BLaER1 (cell line): Measurements from ENCODE around the gene PRUNE1.

Experiments
- H3K27ac ChIP-seq: shearing (Covaris generic); formaldehyde crosslinking; 2 replicates; pipeline ENCODE4 v1.8.1; 2022
- H3K27me3 ChIP-seq: shearing (Covaris generic); formaldehyde crosslinking; 2 replicates; pipeline ENCODE4 v1.8.1; 2022
- H3K36me3 ChIP-seq: shearing (Covaris generic); formaldehyde crosslinking; 2 replicates; pipeline ENCODE4 v1.8.1; 2022
- H3K4me1 ChIP-seq: shearing (Covaris generic); formaldehyde crosslinking; 2 replicates; pipeline ENCODE4 v1.8.1; 2022
- H3K4me2 ChIP-seq: shearing (Covaris generic); formaldehyde crosslinking; 2 replicates; pipeline ENCODE4 v1.8.1; 2022
- H3K4me3 ChIP-seq: shearing (Covaris generic); formaldehyde crosslinking; 2 replicates; pipeline ENCODE4 v1.8.1; 2022
- H3K9ac ChIP-seq: shearing (Covaris generic); formaldehyde crosslinking; 2 replicates; pipeline ENCODE4 v1.8.1; 2022
- H3K9me3 ChIP-seq: shearing (Covaris generic); formaldehyde crosslinking; 2 replicates; pipeline ENCODE4 v1.8.1; 2022
- H4K20me1 ChIP-seq: shearing (Covaris generic); formaldehyde crosslinking; 2 replicates; pipeline ENCODE4 v1.8.1; 2022
- Cebpa-rat ChIP-seq: shearing (Covaris generic); IDR thresholded peaks from 2 replicates; pipeline ENCODE4 v1.8.1; 2022

The PRUNE1 gene, protein sequence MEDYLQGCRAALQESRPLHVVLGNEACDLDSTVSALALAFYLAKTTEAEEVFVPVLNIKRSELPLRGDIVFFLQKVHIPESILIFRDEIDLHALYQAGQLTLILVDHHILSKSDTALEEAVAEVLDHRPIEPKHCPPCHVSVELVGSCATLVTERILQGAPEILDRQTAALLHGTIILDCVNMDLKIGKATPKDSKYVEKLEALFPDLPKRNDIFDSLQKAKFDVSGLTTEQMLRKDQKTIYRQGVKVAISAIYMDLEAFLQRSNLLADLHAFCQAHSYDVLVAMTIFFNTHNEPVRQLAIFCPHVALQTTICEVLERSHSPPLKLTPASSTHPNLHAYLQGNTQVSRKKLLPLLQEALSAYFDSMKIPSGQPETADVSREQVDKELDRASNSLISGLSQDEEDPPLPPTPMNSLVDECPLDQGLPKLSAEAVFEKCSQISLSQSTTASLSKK

DNA sequence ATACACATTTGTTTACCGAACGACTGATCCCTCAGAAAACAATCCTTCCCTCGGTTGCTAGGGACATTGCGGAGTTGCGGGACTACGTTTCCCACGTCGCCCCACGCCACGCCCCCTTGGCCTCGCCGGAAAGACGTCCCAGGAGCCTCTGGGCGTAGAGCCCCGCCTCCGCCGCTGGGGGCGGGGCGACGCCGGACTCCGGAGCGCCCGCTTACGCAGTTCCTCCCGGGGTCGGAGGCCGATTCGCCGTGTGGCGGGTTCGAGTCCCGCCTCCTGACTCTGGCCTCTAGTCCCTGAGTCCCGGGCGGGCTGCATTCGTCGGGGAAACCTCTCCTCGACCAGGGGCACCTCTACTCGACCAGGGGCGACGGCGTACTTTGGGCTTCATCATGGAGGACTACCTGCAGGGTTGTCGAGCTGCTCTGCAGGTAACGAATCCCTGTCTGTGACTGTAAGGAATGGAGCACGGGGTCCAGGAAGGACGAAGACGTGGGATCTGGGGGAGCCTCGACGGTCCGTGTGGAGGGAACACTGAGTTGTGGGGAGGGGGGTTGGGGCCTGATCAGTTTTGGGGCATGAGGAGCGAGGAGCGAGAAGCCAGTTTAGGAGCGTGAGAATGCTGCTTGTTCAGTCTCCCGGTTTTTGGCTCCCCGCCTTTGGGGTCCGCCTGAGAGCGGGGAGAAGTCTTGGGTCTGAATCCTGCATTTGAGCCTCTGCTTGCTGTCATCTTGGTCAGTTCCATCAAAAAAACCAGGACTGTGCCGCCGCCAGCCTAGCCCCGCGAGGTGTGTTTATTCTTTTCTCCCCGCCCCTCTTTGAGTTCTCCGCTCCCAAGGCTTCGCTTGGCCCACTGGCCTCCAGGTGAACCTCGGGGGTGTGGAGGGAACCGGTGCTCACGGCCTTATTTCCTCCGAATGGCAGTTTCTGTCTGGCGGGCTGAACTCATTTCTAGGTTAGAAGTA is at the start of gene PRUNE1:
PRUNE1 (plus strand) TSS at position 206 of the 962 bp plus-strand sequence; CDS start at position 390, 184 bp downstream.
- no peaks in the 10 kb centered on the region for H3K9me3 ChIP-seq
- no peaks in the 10 kb centered on the region for H3K27me3 ChIP-seq
- H3K27ac ChIP-seq, result peak within 1 kb of the TSS; percentile 75
- no peaks in the 10 kb centered on the region for H3K36me3 ChIP-seq
- peak within 1 kb of the TSS; percentile 84 for H3K9ac ChIP-seq
- no peak for TF ChIP-seq Cebpa-rat
- H3K4me2 ChIP-seq, result peak within 1 kb of the TSS; percentile 94
- peak within 1 kb of the TSS; percentile 76 for H3K4me3 ChIP-seq
- H3K4me1 ChIP-seq, result peaks cover 87% of the 10 kb centered on the region
- no peaks in the 10 kb centered on the region for H4K20me1 ChIP-seq

DNA sequence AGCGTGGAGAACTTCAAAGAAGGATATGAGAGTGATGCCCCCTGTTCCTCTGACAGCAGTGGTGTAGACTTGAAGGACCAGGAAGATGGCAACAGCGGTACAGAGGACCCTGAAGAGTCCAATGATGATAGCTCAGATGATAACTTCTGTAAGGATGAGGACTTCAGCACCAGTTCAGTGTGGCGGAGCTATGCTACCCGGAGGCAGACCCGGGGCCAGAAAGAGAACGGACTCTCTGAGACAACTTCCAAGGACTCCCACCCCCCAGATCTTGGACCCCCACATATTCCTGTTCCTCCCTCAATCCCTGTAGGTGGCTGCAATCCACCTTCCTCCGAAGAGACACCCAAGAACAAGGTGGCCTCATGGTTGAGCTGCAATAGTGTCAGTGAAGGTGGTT is 47.6 kb upstream of the PRUNE1 start:
- H3K4me2 ChIP-seq, result no peak overlapping the region
- no peak overlapping the region for H3K27ac ChIP-seq
- H3K4me1 ChIP-seq, result no peaks in the 10 kb centered on the region
- no peaks in the 10 kb centered on the region for H3K27me3 ChIP-seq
- H3K9me3 ChIP-seq, result no peaks in the 10 kb centered on the region
- H3K4me3 ChIP-seq, result no peak overlapping the region
- no peak for TF ChIP-seq Cebpa-rat
- peaks cover 100% of the 10 kb centered on the region for H3K36me3 ChIP-seq
- H4K20me1 ChIP-seq, result peaks cover 30% of the 10 kb centered on the region; the same call in 1 of the 2 replicates
- no peak overlapping the region for H3K9ac ChIP-seq

DNA sequence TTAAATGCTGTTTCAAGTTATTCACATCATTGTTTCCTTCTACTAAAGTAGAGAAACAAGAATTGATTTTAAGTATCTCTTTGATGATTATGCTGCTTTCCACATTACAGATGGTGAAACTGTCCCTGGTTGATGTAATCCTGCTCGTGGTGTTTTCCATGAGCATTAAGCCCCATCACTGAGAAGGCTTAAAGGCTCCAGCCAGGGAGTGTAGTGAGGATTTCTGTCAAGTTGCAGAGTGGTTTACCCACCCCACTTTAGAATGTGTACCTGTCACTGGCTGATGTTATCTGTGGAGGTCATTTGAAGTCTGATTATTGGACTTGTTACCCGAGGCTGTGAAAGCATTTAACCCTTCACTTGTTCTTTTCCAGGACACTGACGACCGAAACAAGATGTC is 46.5 kb upstream of the PRUNE1 start:
- no peak for TF ChIP-seq Cebpa-rat
- H3K27me3 ChIP-seq, result no peaks in the 10 kb centered on the region

DNA sequence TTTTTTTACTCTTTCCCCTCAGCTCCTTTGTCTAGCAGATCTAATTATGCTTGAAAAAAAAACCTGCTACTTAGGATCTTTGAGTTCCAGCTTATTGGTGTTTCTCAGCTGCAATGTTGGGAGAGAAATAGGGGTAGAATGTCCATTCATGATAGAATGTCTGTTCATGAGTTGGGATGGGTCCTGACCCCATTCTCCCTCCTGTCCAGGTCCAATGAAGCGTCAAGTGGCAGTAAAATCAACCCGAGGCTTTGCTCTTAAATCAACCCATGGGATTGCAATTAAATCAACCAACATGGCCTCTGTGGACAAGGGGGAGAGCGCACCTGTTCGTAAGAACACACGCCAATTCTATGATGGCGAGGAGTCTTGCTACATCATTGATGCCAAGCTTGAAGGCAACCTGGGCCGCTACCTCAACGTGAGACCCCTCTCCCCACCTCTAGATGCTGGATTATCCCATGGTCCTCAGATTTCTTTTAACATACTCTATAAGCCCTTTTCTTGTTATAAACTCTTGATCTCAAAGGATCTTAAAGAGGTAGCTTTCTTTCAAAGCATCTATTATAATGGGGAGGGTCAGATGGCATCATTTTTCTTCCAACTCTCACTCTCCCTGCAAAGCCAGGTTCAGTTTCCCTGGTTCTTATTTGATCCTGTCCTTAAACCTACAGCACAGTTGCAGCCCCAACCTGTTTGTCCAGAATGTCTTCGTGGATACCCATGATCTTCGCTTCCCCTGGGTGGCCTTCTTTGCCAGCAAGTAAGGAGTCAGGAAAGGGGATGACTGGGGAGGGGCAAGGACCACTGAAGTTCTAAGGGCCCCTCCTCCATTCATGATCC is 44.7 kb upstream of the PRUNE1 start:
- no peaks in the 10 kb centered on the region for H3K9me3 ChIP-seq
- no peaks in the 10 kb centered on the region for H3K4me1 ChIP-seq
- no peak overlapping the region for H3K9ac ChIP-seq
- H3K4me2 ChIP-seq, result no peak overlapping the region
- H4K20me1 ChIP-seq, result peaks cover 59% of the 10 kb centered on the region
- H3K36me3 ChIP-seq, result peaks cover 100% of the 10 kb centered on the region
- no peak overlapping the region for H3K4me3 ChIP-seq
- H3K27me3 ChIP-seq, result no peaks in the 10 kb centered on the region
- no peak overlapping the region for H3K27ac ChIP-seq
- no peak for TF ChIP-seq Cebpa-rat

More for the DNA sequence above, 46.5 kb upstream of the PRUNE1 start:
- Histone ChIP-seq H3K4me3 (no peak overlapping the region), H3K9ac (no peak overlapping the region), H3K27ac (no peak overlapping the region), H4K20me1 (peaks cover 41% of the 10 kb centered on the region), H3K4me2 (no peak overlapping the region), H3K36me3 (peaks cover 100% of the 10 kb centered on the region), H3K9me3 (no peaks in the 10 kb centered on the region), H3K4me1 (no peaks in the 10 kb centered on the region)

DNA sequence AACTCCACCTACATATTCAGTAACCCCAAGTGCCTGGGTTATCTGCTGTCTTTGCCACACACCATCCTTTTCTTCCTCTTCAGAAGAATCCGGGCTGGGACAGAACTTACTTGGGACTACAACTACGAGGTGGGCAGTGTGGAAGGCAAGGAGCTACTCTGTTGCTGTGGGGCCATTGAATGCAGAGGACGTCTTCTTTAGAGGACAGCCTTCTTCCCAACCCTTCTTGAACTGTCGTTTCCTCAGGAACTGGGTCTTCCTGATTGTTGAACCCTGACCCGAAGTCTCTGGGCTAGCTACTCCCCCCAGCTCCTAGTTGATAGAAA is 44.1 kb upstream of the PRUNE1 start:
- Histone ChIP-seq H3K4me2 (no peak overlapping the region), H3K9ac (no peak overlapping the region), H3K27me3 (no peaks in the 10 kb centered on the region), H3K36me3 (peaks cover 100% of the 10 kb centered on the region), H4K20me1 (peaks cover 65% of the 10 kb centered on the region), H3K9me3 (no peaks in the 10 kb centered on the region), H3K4me3 (no peak overlapping the region), H3K4me1 (no peaks in the 10 kb centered on the region), H3K27ac (no peak overlapping the region)
- no peak for TF ChIP-seq Cebpa-rat

DNA sequence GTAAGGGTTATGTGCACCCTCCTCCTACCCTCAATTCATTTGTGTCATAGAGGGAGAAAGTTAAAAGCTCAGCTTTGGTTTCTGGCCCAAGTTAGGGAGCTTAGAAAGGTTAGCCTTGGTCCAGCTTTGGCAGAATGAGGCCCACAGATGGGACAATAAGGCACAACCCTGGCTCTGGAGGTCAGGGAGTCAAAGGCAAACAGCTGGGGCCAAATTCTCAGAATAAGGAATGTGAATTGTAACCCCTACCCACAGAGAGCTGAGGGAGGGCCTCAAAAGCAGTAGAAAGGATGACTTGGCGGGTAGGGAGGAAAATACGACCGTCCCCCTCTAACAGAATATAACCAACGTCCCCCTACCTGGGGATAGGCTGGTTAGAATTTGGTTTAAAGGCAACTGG is 42.6 kb upstream of the PRUNE1 start:
- peaks cover 4% of the 10 kb centered on the region; the same call in 1 of the 2 replicates for H3K4me1 ChIP-seq
- H3K36me3 ChIP-seq, result peaks cover 95% of the 10 kb centered on the region
- no peak overlapping the region for H3K4me2 ChIP-seq
- H3K9ac ChIP-seq, result no peak overlapping the region
- H4K20me1 ChIP-seq, result peaks cover 80% of the 10 kb centered on the region
- no peak overlapping the region for H3K4me3 ChIP-seq
- no peaks in the 10 kb centered on the region for H3K27me3 ChIP-seq
- no peak overlapping the region for H3K27ac ChIP-seq
- no peaks in the 10 kb centered on the region for H3K9me3 ChIP-seq
- TF ChIP-seq Cebpa-rat, result no peak

DNA sequence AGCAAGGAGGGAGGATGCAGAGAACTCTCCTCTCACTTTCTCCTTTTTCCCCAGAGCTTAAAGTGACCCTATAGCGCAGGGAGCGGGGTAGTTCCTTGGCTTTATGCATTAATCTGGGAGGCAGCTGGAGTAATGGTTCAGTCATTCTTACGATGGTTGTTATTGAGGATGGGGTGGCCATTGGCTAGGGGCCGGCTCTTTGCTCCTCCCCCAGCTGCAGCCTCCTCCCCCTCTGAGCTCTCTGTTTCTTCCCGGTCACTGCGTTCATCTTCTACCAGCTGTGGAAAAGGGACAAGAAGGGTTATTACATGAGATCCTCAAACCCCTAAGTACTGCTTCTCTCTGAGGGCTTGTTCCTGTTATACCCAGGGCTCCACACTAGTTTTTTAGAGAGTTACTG is 42.2 kb upstream of the PRUNE1 start:
- Histone ChIP-seq H3K36me3 (peaks cover 95% of the 10 kb centered on the region), H3K4me3 (no peak overlapping the region), H3K4me1 (peaks cover 8% of the 10 kb centered on the region), H3K27me3 (no peaks in the 10 kb centered on the region), H3K27ac (no peak overlapping the region), H3K4me2 (no peak overlapping the region), H3K9me3 (no peaks in the 10 kb centered on the region), H3K9ac (no peak overlapping the region), H4K20me1 (peaks cover 84% of the 10 kb centered on the region)
- TF ChIP-seq Cebpa-rat, result no peak

DNA sequence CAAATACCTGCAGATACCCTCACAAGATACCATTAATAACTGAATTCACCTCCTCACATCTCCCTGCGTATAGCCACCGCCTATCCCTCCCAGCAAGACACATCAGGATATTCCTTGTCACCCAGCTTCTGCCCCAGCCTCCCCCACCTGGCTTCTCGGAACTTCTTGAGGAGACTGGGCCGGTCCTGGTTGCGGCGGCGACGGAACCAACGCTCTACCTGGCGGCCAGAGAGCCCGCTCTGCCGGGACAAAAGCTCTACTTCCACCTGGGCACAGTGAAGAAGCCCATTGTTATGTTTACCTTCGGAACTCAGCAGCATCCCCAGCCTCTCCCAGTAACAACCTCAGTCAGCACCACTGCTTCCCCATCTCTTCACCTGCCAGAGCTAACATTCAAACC is 40.3 kb upstream of the PRUNE1 start:
- no peaks in the 10 kb centered on the region for H3K9me3 ChIP-seq
- no peak overlapping the region for H3K4me2 ChIP-seq
- no peaks in the 10 kb centered on the region for H3K27me3 ChIP-seq
- no peak for TF ChIP-seq Cebpa-rat
- H3K9ac ChIP-seq, result no peak overlapping the region
- H4K20me1 ChIP-seq, result peaks cover 99% of the 10 kb centered on the region
- peaks cover 27% of the 10 kb centered on the region for H3K4me1 ChIP-seq
- H3K4me3 ChIP-seq, result no peak overlapping the region
- H3K27ac ChIP-seq, result no peak overlapping the region
- peaks cover 85% of the 10 kb centered on the region for H3K36me3 ChIP-seq

DNA sequence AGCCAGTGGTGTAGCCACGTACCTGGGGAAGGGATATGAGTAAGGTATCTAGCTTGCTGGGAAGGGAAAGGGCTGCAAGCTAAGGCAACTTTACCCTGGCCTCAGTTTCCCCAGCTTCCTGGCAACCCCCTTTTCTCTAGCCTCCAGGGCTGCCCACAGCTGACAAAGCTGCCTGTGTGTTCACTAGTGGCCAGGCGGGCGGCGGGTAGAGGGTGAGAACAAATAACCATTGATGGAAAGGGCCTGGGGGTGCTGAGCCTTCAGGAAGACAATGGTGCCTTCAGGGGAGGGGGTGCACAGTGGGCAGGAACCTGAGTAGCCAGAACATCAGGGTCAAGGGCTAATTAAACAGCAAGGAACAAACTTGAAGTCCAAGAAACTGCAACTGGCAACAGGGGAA is 39.8 kb upstream of the PRUNE1 start:
- Histone ChIP-seq H3K4me1 (peaks cover 33% of the 10 kb centered on the region), H3K27me3 (no peaks in the 10 kb centered on the region), H4K20me1 (peaks cover 99% of the 10 kb centered on the region), H3K4me2 (no peak overlapping the region), H3K9me3 (no peaks in the 10 kb centered on the region), H3K36me3 (peaks cover 79% of the 10 kb centered on the region), H3K27ac (no peak overlapping the region), H3K9ac (no peak overlapping the region), H3K4me3 (no peak overlapping the region)
- no peak for TF ChIP-seq Cebpa-rat
